ENCODE results near the gene CCDC51. TPM values are rescaled to one million over a fixed set of nuclear protein-coding genes. Genes with fewer than 3 reads are reported as not detected.

Gene CCDC51
- total and polyA plus RNA-seq, 9 of the 15 experiments (the other 6 are each of a cell fraction or from before 2014, with no cell fraction given), result 6.5 to 18.6 (median 15.7) TPM

DNA sequence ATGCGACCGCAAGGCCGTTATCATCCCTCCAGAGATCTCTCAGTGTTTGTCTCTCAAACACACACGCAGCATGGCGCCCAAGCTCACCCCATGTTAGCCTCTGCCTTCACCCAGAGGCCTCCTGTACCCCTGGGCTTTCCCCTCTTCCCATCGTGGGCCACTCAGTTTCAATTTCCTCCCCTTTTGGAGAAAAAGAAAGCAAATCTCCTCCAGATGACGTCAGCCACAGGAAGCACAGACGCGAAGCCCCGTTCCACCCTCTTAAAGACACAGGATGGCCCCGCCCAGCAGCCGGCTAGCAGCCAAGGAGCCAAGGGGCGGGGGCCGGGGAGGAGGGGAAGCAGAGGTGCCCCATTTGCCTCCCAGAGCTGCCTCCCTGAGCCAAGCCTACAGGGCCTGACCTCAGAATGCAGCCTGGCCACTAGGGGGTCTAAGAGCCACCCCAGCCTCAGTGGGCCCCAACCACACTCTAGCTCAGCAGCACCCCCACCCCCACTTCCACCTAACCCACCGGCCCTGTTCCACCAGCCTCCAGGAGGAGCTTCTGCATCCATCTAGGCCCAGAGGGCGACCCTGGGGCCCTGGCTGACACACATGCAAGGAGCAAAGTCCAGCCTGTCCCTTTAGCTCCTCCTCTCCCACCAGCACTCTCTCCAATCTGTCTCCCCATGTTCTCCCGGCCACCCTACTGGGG is 33.2 kb upstream of the CCDC51 start:
- Histone ChIP-seq H3K4me1 (replicated peaks in 1 of 2; ENCODE audit: control insufficient read depth in 2 of 2, insufficient read depth in 2 of 2, low read length in 2 of 2) (peaks cover 5 to 42% of the 10 kb centered on the region in 2 experiments; a peak in 4 of 5 replicates), H3K36me3 (ENCODE audit: control insufficient read depth, insufficient read depth, low read length) (peaks cover 18% of the 10 kb centered on the region; the same call in 1 of the 3 replicates), H3K27me3 (ENCODE audit: control insufficient read depth in 2 of 2, insufficient read depth in 2 of 2, low read length in 2 of 2) (no peaks in the 10 kb centered on the region), H3K27ac (ENCODE audit: extremely low read depth, low read depth, low read length) (peak overlapping the region; percentile 99), H3K4me2 (ENCODE audit: insufficient read depth, low read length) (peak overlapping the region; percentile 94), H3K9me3 (replicated peaks; ENCODE audit: control insufficient read depth, insufficient read depth, low read depth, low read length) (no peaks in the 10 kb centered on the region), H2AFZ (ENCODE audit: low read depth, low read length) (peak overlapping the region; percentile 99), H3K9ac (ENCODE audit: insufficient read depth in 1 of 2, low read depth in 2 of 2, low read length in 2 of 2) (peak overlapping the region; percentile 90 to 94), H3K9me1 (ENCODE audit: control insufficient read depth, insufficient read depth, low read length) (no peaks in the 10 kb centered on the region), H3K4me3 (peak overlapping the region; percentile 46), H4K20me1 (replicated peaks; ENCODE audit: control insufficient read depth, insufficient read depth, low read length) (no peaks in the 10 kb centered on the region), H3K79me2 (ENCODE audit: control insufficient read depth, insufficient read depth, low read length) (peaks cover 24% of the 10 kb centered on the region)
- ChIA-PET POLR2A (interaction anchor here (0.6 to 2.5 kb wide), 12 partner anchors 11 to 179 kb away, joined by 3 to 7 read pairs (median 4); partner anchors contain the start of genes ATRIP, CCDC51, SHISA5 and SLC26A6), CTCF (ENCODE audit: low intra/inter-chr PET ratio) (no interaction called here)
- in situ Hi-C loops (cut with MboI), result no loop called here
- FAIRE-seq (peak; percentile 97), ATAC-seq (peak; percentile 96), DNase-seq (ENCODE audit: extremely low read depth in 1 of 4, low spot score in 3 of 4) (peak; percentile 91 to 93 (median 92))
- no TSS peak for BruUV-seq (replicated peaks)
- WGBS (ENCODE audit: insufficient coverage, low coverage, missing lambda C conversion rate), result 3% methylated on average over 10 of the region's 17 CpGs
- intact Hi-C loops (cut with micrococcal nuclease), result loop anchor here (2.0 kb wide), 1 partner anchor 34 kb away; no protein-coding TSS in a partner anchor
- TF ChIP-seq ZNF77 (CRISPR knock-in tag; IDR thresholded peaks at IDR 0.05) (no peak), ZNF589 (CRISPR knock-in tag; IDR thresholded peaks at IDR 0.05; ENCODE audit: low read depth) (peak; percentile 20; the same call in 1 of the 2 replicates), TAF1 (IDR thresholded peaks at IDR 0.05; ENCODE audit: control insufficient read depth, extremely low read depth, insufficient read depth, low read length, severe bottlenecking) (peak; percentile 64), HES1 (IDR thresholded peaks at IDR 0.05; ENCODE audit: low read depth) (no peak), E2F6 (IDR thresholded peaks at IDR 0.05; ENCODE audit: borderline replicate concordance in 1 of 2, extremely low read depth in 1 of 2, insufficient read depth in 1 of 2, insufficient read length in 1 of 2, low read depth in 1 of 2, low read length in 1 of 2, poor library complexity in 1 of 2, severe bottlenecking in 1 of 2) (peak in 1 of 2 experiments; percentile 40), ZNF217 (CRISPR knock-in tag; IDR thresholded peaks at IDR 0.05) (no peak), JUND (IDR thresholded peaks at IDR 0.05; ENCODE audit: borderline replicate concordance, low read depth, low read length) (peak; percentile 94), JUND (tag; IDR thresholded peaks at IDR 0.05; ENCODE audit: borderline replicate concordance, low read depth, low read length) (peak; percentile 93), ATF3 (IDR thresholded peaks at IDR 0.05) (peak; percentile 97), ATF3 (CRISPR knock-in tag; conservative IDR thresholded peaks at IDR 0.05) (no peak), SIN3A (IDR thresholded peaks at IDR 0.05; ENCODE audit: borderline replicate concordance in 2 of 2, control insufficient read depth in 1 of 2, low read depth in 2 of 2, low read length in 2 of 2) (0 out of 4 replicates have a peak, but pooled peaks of 1 of the 2 experiments have one; percentile 68), ZNF124 (CRISPR knock-in tag; IDR thresholded peaks at IDR 0.05) (no peak), ETV5 (CRISPR knock-in tag; IDR thresholded peaks at IDR 0.05; ENCODE audit: low read depth) (peak; percentile 49; the same call in 1 of the 2 replicates)

Data from K562 (cell line).